GM18873 (cell line): ENCODE results near the gene MYH10.

ENCODE experiments used
- ATAC-seq: cut with Tn5 transposase; IDR thresholded peaks from one replicate; pipeline ENCODE4 v1.9.1; 2021; ENCODE audit warnings: mild to moderate bottlenecking, moderate library complexity, moderate number of reproducible peaks; ENCODE audit not compliant: unreplicated experiment, low FRiP score

Gene MYH10

DNA sequence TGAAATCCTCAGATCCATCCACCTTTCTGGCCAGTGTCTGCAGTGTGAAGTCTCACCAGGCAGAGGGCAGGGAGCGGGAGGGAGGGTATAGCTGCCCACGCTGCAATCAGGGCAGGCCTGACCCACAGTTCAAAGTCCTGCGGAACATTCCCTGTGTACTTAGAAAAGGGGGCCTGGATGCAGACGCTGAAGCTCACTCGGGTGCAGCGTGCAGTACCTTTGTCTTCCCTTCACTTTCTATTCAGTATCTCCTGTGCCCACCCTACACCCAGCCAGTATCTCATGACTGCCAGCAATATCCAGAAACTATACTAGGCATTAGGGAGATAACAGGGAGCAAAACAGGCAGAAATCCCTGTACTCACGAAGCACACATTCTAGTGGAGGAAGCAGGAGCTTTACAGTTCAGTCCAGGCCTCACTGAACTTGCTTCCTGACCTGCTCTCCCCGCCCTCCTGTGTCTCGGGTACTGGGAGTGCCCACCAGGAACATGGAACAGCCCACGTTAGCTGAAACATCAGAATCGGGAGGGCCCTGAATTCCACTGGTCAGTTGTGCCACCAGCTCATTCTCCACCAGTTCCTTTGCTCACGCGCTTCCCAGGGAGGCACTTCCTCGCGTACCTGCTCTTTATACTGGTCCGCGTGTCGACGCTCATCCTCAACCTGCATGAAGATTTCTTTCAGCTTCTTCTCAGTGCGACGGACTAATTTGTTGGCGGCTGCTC is 152.6 kb downstream of the MYH10 start:
- ATAC-seq = no peak

DNA sequence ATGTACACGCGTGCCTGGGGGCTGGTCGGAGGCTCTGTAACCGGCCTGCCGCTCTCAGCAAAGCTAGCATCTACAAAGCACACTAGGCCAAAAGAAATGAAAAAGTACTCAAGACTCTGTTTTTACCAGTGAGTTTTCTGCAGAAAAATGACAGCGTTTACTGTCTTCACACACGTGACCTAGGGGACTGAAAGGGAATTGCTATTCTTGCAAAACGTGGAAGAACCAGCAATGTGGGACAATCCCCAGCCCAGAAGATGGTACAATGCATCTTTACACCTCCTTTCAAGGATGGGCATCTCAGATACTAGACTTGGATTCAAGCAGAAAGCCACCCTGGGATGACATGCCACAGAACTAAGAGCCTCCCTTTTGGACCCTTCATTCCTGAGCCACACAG is 153.4 kb downstream of the MYH10 start:
- no peak for ATAC-seq

DNA sequence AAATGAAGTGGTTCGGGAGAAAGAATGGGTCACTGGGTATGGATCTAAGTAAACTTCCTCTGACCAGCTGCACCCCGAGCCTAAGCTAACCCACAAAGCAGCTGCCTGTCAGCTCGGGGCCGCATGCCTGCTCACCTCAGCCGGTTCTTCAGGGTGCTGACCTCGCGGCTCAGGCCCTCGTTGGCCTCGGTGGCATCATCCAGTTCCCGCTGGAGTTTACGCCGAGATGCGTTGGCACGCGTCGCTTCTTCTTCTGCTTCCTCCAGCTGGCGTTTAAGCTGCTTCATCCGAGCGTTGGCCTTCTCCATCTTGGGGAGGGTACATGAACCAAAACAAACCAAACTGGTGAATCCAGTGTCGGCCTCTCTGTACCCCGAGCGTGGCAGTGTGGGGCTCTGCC is 153.8 kb downstream of the MYH10 start:
- no peak for ATAC-seq

DNA sequence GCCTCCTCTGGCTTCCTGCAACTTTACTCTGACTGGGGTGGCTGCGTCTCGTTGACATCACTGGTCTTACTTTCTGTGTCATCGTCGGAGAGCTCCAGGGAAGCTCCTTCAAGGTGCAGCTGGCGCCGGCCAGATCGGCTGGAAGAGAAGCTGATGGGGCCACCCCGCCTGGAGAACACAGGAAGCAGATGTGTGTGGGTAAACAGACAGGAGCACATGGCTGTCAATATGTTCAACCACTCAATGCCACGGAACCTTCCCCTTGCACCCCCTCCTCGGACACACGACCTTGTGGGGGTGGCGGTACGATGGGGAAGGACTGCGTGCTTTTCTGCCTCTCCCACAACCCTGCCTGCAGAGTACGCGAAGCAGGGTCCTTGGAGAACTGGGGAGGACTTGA is 154.7 kb downstream of the MYH10 start:
- no peak for ATAC-seq

DNA sequence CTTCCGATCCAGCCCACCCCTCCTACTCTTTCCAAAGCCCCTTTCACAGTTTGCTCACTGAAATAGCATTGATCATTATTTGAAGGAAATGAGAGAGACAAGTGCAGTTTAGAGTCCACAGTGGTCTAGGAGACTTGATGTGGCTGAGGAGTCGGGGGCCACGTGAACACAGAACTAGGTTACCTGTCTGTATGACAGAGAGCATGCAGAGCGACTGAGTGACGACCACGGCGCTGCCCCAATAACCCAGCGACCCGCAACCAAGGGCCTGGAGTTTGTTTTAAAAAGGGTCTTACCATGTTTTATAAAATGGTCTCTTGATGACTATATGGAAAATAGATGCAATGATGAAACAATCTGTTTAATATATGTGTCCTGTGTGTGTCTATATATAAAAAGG is 155.3 kb downstream of the MYH10 start:
- no peak for ATAC-seq

DNA sequence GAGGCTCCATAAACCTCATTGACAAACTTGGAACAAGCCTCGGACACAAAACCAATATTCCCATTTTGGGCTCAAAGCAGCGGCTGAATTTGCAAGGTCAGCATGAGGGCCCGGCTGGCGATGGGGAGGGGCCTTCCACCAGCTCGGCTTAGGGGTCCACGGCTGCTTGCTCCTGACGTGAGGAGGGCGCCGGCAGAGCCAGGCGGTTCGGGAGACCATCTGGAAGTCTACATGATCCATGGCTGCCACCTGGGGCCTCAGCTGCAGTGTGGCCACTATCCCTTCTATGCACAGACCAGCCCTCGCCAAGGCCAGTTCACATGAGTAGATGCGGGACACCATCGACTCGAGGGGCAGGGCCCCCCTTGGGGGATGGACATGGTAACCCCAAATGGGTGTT is 155.7 kb downstream of the MYH10 start:
- ATAC-seq = no peak

DNA sequence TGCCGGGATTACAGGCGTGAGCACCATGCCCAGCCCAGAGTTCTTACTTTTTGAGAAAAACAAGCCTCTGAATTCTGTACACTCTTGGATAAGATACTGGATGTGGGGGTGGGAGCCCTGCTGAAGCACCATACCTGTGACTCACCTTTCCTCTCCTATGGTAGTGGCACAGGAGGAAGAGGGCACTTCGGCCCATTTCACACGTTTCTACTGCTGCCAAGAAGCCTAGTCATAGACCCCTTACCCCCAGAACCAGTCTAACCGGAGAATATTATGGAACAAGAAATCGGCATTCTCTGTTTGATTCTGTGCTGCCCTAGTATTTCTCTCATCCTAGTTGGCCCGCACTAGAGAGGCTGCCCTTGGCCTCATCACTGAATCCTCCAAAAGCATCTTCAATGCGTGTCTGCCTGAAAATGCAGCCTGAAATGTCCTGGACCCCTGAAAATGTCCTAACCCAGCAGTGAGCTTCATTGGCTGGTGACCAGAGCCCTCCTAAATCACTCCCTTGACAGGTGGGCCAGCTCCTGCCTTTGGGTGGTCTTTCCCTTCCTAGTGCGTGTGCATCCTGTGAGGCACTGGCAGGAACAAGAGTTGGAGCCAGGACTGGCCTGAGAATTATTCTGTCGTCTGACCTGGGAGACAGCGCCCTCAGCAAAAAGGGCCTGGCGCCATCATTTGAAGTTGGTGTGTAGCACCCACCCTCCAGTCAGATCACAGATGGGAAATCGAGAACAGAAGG is 156.9 kb downstream of the MYH10 start:
- no peak for ATAC-seq

DNA sequence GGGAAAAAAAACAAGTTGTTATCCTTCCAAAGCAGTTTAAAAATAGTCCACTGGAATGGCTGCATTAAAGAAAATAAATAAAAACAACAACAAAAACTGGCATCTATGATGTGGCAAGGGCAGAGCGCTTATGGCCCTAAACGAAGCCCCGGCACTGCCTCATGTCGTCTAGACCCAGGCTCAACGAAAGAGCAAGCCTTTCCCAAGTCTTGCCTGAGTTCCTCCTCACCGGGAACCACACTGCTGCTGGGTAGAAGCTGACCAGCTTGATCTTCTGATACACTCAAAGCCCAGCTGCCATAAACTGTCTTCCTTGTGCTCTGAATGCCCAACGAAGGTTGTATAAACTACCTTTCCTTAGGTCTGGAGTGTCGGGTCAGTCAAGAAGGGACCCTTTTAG is 157.9 kb downstream of the MYH10 start:
- ATAC-seq = no peak

DNA sequence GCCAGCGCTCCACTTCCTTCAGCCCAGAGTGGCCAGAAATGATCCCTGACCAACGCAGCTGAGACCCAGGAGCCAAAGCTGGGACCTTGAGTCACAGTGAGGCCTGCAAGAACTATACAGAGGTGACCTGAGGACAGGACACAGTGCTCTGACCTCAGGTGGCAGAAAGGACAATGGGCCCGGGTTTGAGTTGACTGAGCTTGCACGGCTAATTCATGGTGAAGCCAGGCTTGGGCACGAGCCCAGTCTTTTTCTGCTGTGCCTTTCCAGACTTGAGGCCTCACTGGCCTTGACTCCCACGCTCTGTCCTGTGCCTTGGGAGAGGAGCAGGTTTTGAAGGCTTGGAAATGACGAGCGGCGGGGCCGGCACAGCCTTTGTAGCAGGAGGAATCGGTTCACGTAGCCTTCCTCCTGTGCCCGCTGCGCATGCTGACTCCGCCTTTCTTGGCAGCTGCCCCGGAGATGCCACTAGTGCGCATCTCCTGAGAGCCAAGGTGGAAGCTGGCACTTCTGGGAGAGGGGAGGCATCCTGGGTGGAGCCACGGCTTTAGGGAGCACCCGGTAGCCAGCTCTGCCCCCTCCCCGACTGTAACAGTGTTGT is 160.0 kb downstream of the MYH10 start:
- no peak for ATAC-seq

DNA sequence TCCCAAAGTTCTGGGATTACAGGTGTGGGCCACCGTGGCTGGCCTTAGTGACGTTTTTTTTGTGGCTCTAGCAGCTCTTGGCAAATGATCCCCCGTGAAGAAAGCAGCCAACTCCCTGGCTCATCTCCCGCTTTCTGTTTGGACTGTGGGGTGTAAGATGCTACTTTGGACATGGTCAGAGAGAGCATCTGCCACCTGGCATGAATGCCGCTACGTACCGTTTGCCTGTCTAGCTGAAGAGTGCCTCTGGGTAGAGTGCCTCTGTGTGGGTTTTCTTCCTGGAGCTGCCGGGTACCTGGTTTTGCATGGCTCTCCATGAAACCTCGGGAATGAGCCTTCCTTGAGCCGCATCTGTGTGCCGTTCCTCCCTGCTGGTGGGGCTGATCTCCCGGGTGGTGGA is 160.6 kb downstream of the MYH10 start:
- no peak for ATAC-seq

DNA sequence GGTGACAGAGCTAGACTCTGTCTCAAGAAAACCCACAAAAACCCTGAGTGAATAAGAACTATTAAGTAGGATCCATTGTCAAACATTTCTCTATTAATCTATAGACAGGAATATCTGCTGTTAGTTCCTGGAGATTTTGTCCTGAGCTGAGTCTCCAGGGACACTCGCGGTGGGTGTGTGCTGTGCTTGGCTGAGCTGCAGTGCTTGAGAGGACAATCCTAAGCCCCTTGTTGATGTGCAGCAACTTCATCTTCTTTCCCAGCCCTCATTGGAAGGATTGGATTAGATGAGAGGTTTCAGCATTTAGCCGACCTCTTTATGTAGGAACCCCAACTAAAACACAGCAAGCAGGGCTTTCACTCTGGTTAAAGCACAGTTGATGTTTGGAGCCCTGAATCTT is 161.5 kb downstream of the MYH10 start:
- no peak for ATAC-seq

DNA sequence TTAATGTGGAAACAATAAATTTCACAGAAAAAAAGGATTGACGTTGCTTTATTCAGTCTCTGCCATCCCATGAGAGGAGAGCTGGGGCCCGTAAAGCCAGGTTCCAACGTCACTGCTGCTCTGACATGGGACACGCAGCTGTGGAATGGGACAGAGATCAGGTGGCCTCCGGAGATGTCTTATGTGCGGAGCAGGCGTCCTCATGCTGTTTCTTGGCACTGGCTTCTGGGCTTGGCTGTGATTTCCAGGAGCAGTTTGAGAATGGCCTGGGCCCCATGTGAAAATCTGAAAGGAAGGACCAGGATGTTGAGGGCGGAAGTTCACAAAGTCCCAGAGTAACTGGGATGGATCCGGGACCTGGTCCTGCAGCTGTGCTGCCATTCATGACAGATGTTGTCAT is 162.4 kb downstream of the MYH10 start:
- no peak for ATAC-seq

DNA sequence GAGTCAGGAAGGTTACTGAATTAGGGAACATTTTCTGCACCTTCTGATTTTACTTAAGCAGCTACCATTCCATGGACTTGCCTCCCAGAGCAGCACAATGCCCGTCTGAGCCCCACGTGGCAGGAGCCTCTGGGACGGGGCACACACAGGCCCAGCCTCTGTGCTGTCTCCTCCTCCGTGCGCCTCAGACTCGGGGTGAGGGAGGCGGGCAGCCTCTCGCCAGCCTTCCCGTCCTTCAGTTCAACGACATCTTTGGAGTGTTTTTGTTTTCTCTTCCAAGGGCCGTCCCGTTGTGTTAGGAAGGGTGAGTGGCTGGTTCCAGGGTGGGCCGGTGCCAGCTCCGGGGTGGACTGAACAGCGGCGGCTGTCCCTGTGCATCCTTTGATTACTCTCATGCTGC is 163.0 kb downstream of the MYH10 start:
- ATAC-seq = no peak

DNA sequence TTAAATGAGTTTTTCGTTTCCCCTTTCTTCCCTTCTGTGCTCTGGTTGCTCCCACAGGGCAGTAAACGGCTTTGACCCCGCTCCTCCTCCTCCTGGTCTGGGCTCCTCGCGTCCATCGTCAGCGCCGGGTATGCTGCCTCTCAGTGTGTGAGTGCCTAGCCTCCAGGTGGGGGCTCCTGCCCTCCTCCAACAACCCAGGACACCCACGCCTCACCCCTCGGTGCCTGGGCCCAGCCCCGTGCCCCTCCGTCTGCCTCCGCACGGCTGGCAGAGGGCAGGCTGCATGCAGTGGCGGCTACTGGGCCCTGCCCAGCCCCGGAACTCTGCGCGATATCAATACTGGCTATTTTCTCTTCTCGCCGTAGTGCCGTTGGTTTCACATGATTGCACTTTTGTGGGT is 163.7 kb downstream of the MYH10 start:
- no peak for ATAC-seq

DNA sequence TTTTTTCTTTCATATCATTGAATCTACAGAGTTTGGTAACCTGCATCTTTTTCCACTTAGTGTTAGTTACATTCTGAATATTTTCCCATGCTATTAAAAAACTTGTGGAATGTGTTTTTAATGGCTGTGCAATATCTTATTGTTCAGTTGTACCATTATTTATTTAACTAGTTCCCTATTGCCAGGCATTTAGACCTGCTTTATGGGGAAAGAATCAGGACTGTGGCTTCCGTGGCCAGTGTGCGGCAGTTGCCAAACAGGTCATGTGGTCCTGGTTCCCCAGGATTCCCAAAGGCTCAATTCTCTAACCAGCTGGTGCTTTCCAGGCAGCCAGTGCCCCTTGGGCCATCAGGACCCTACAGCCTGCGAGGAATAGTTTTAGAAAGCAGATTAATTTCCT is 164.1 kb downstream of the MYH10 start:
- ATAC-seq = no peak

DNA sequence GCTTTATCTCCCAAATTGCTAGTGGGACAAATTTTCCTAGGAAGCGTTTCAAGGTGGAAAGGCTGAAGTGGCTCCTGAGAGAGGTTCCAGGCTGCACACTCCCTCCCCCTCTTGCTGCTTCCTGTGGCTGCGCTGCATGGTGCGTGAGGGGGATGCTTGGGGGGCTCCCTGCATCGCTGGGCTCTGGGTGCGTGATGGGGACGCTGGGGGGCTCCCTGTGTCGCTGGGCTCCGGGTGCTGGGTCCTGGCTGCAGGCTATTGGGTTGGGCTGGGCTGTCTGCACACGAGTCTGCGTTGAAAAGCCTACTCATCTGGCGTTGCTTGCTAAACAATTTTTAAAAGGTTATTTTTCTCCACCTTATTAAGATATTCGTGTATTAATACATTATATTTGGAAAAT is 164.8 kb downstream of the MYH10 start:
- no peak for ATAC-seq

DNA sequence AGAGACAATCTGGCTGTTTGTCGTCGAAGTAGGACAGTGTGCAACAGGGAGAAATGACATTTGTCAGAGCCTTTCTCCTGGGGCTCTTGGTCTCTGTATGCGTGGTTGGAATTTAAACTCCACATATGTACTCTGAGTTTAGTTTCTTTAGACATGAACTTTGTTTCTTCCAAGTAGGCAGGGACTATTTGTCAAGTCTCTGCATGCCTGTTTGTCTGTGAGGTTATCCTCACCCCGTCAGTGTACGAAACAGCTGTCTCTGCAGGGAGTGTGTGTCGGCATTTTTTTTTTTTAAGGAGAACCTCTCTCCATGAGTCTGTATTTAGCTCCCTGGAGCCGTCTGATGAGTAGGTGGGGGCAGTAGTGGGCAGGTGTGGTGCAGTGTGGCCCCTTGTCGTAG is 165.2 kb downstream of the MYH10 start:
- no peak for ATAC-seq

DNA sequence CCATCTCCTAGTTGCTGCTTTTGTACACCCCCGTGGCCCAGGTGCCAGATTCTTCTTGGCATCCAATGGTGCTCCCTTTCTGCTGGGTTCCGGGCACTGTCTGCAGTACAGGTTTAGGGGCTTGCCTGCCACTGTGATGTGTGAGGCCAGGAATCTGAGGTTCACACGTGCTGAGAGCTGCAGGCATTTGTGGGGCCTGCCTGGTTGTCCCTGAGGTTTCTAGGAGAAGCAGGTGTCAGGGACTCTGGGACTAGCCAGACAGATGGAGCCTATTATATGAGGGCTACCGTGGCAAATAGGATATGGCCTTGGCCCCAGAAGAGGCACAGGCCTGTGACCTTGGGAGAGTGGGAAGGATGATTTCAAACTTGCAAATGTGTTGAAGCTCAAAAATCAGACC is 165.6 kb downstream of the MYH10 start:
- no peak for ATAC-seq

DNA sequence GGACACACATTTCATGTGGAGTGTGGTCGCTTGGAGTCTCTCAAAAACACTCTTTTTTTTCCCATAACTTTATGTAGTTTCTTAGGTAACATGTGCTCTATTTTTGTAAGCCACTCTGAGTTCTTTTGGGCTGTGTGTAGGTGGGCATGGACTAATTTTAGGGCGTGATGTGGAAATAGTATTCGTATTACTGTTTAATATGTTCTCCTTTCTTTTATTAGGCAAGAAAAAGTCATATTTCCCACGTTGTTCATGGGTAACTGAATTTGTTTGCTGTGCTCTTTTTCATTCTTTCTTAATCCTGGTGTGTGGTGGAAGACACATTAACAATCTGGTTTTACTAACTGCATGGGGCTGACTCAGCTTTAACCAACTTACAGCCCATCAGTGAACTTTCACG is 167.4 kb downstream of the MYH10 start:
- no peak for ATAC-seq

DNA sequence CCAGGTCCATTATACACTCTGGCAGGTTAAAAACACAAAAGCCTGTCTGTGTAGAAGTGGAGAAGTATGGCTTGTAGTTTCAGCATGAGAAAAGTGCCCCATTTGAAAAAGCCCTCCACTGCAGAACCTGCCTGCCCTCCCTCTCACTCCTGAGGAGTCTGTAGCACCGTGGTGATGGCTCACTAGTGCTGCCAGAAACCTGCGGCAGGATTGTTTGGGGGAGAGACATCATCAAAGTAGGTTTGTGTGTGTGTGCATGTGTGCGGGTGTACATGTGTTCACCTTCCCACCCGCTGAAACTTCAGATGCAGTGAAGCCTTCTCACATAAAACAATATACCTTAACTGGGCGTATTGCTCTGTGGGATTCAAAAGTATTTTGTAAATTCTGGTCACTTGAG is 168.0 kb downstream of the MYH10 start:
- no peak for ATAC-seq

DNA sequence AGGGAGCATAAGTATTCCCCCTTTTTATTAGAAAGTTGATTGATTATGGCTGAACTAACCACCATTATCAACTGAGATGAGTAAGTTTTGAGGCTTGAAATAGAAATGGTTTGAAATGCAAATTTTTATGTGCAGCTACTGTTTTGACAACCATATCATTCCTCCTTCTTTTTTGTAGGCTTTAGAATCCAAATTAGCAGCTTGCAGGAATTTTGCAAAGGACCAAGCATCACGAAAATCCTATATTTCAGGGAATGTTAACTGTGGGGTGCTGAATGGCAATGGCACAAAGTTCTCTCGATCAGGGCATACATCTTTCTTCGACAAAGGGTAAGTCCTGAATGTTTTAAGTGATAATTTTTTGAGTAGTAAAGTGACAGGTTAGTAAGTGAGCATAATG is 170.7 kb downstream of the MYH10 start:
- no peak for ATAC-seq

DNA sequence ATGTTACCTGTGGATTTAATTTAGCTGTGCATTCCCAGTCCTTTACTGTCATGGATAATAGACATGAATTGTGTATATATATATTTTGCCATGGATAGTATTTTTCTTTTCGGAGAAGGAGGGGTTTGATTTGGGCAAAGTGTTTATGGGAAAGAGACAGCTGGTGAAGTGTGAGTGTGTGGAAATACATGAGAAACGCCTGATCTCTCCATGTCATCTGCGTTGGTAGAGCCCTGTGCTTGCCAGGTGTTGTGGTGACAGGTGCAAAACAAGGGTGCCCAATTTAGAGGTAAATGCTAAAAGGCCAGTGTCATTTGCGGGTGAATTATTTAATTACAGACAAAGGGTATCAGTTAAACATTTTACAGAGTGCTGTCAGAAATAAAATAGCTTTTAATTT is 171.4 kb downstream of the MYH10 start:
- no peak for ATAC-seq
